Mucosa of descending colon (tissue), 3 donors: Measurements from ENCODE around the gene COL24A1. TPM values are rescaled to one million over a fixed set of nuclear protein-coding genes. Genes with fewer than 3 reads are reported as not detected.

Source experiments
- ATAC-seq: fragments of 200-7000 bp; cut with Tn5 transposase; one replicate; pipeline ENCODE4 v1.9.1; 2020; ENCODE audit warnings: mild to moderate bottlenecking, moderate library complexity
- DNase-seq, 3 donors: peaks; one replicate each; pipeline ENCODE4 v3.0.0-alpha.2; 2020
- H3K36me3 ChIP-seq: fragments of 200-600 bp; one replicate; pipeline ENCODE4 v1.8.0; 2021; ENCODE audit warnings: low read depth, mild to moderate bottlenecking
- H3K4me1 ChIP-seq: fragments of 200-600 bp; one replicate; pipeline ENCODE4 v1.8.0; 2021; ENCODE audit warnings: low read depth, mild to moderate bottlenecking
- H3K4me3 ChIP-seq: fragments of 200-600 bp; one replicate; pipeline ENCODE4 v1.8.0; 2021; ENCODE audit warnings: mild to moderate bottlenecking
- H3K9me3 ChIP-seq: fragments of 200-600 bp; one replicate; pipeline ENCODE4 v1.8.0; 2021; ENCODE audit warnings: mild to moderate bottlenecking
- intact Hi-C, 2 donors: fragments of 100-400 bp; cut with DNase I in 1 of 2; cut with micrococcal nuclease in 1 of 2; formaldehyde crosslinking; loops; one replicate each; pipeline versions ENCODE4 v1.11.0 to v1.11.1; 2022; cut with DNase I, micrococcal nuclease
- total RNA-seq, 3 donors: library from RNA; stranded (reverse); fragmentation: NEBNext Ultra II Directional in 2 of 3; extraction: Animal tissue kit (Norgen Biotek cat#: 25700) in 2 of 3; gene quantifications; one replicate each; pipeline versions ENCODE4 v1.2.1 to v1.2.4, GENCODE V29; 2021 to 2023
- TF ChIP-seq, protein P1 (sequence below): fragments of 200-600 bp; IDR thresholded peaks from one replicate; pipeline ENCODE4 v1.8.0; 2022; ENCODE audit warnings: antibody characterized with exemption, mild to moderate bottlenecking
- donor health status: DM: no; HTN: no; CAD: no; lungs with moderate emphysema.
- donor health status: DM: no; HTN: no; CAD: no.
- donor health status: DM: no; HTN: yes; CAD: no.

Gene COL24A1
- total RNA-seq, 3 donors from 2014 or later = 0.41 to 6.2 (median 1.1) TPM

DNA sequence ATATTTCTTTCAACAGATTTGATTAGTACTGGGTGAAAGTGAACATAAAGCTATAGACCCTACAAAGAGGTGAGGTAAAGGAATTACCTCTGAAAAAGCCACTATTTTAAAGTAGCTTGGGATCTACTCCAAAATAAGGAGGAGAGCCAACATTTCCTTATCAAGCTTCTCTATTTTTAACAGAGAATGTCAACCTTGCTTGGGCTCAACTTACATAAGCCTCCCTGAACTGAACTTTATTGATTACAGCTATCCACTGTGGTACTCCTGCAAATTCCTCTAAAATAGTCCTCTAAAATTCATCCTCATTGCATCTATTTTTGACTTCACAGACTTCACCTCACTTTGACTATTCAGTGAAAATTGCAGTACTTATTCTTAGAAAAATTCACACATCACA lies 458.7 kb downstream of the COL24A1 start:
- H3K4me3 ChIP-seq = no peak overlapping the region
- no peaks in the 10 kb centered on the region for H3K36me3 ChIP-seq
- H3K4me1 ChIP-seq = no peaks in the 10 kb centered on the region
- no peak for DNase-seq
- no peaks in the 10 kb centered on the region for H3K9me3 ChIP-seq
- no peak for ATAC-seq
- intact Hi-C loops = loop anchor here in 1 of 2 donors (10.0 kb wide), 1 partner anchor 393 kb away; no protein-coding TSS in a partner anchor
- TF ChIP-seq, protein P1, sequence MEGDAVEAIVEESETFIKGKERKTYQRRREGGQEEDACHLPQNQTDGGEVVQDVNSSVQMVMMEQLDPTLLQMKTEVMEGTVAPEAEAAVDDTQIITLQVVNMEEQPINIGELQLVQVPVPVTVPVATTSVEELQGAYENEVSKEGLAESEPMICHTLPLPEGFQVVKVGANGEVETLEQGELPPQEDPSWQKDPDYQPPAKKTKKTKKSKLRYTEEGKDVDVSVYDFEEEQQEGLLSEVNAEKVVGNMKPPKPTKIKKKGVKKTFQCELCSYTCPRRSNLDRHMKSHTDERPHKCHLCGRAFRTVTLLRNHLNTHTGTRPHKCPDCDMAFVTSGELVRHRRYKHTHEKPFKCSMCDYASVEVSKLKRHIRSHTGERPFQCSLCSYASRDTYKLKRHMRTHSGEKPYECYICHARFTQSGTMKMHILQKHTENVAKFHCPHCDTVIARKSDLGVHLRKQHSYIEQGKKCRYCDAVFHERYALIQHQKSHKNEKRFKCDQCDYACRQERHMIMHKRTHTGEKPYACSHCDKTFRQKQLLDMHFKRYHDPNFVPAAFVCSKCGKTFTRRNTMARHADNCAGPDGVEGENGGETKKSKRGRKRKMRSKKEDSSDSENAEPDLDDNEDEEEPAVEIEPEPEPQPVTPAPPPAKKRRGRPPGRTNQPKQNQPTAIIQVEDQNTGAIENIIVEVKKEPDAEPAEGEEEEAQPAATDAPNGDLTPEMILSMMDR = no peak

DNA sequence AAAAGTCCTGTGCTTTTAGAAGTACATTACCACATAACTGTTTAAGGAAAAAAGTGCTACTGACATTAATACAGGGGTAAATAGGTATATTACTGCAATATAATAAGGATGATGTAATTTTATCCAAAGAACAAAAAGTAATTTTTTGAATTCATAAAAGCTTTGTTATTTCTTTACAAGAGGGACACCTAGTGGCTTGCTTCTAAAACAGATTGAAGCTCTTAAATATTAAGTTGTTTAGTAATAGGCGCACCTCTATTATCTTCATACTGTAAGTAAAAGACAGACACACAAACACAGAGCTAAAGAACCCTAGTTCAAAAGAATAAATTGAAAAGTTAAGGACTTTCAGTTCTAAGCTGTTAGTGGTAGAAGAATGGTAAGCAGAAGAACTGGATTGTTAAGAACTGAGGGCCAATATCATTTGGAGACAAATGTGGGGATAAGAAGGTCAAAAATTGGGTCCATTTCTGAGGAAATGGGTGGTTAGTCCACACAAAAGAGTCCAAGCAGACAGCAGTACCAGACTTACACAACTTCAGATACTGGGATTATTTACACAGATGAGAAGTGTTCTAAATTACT lies 463.8 kb downstream of the COL24A1 start:
- intact Hi-C loops = loop anchor here in 1 of 2 donors (10.0 kb wide), 1 partner anchor 388 kb away; no protein-coding TSS in a partner anchor
- H3K9me3 ChIP-seq = no peaks in the 10 kb centered on the region
- TF ChIP-seq, protein P1 = no peak
- H3K4me1 ChIP-seq = no peaks in the 10 kb centered on the region
- no peak for DNase-seq
- H3K36me3 ChIP-seq = no peaks in the 10 kb centered on the region
- ATAC-seq = no peak
- no peak overlapping the region for H3K4me3 ChIP-seq

DNA sequence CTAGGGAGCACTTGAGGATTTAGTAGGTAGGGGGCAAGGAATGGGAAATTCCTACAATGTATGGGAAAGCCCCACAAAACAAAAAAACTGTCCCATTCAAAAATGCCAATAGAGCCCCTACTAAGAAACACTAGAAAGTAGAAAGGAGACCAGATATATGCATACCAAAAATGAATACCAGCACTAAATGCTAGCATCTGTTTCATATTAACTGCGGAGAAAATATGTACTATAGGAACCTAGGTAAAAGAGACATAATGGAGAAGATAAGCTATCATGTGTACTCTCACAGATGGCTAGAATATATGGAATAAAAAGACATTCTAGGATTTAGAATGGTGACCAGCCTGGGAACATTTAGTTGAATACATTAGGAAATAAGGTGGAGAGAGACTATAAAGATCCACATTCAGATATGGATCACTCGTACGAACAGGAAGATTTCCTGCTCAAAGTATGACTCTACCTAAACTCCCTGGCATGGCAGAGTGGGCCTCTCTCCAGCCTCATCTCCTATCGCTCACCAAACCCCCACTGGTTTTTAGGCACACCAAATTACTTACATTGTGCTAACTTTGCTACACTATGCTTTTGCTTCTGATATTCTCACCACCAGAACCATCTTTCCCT lies 466.7 kb downstream of the COL24A1 start:
- Histone ChIP-seq H3K4me1 (no peaks in the 10 kb centered on the region), H3K4me3 (no peak overlapping the region), H3K9me3 (no peaks in the 10 kb centered on the region), H3K36me3 (no peaks in the 10 kb centered on the region)
- TF ChIP-seq, protein P1 = no peak
- ATAC-seq (peak; percentile 44), DNase-seq (no peak)
- intact Hi-C loops = loop anchor here in 1 of 2 donors (10.0 kb wide), 1 partner anchor 385 kb away; no protein-coding TSS in a partner anchor

DNA sequence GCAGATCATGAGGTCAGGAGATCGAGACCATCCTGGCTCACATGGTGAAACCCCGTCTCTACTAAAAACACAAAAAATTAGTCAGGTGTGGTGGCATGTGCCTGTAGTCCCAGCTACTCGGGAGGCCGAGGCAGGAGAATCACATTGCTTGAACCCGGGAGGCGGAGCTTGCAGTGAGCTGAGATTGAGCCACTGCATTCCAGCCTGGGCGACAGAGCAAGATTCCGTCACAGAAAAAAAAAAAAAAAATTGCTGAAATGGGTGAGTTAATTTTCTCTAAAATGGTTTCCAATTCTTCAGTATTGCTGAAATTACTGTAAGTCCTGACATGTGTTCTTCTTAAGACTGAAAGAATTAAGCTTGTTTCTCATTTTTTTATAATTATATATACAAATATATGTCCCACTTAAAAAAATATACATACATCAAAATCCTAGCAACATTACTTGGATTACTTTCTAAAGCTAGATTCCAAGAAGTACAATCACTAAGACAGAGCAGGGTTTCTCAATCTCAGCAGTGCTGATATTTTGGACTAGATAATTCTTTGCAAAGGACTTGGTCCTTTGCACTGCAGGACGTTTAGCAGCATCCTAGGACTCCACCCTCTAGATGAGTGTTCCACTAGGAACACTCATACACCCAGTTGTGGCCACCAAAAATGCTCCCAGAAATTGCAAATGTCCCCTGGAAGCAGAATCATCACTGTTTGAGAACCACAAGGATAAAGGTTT lies 473.1 kb downstream of the COL24A1 start:
- no peaks in the 10 kb centered on the region for H3K36me3 ChIP-seq
- intact Hi-C loops = no loop called here
- no peak for ATAC-seq
- H3K4me3 ChIP-seq = no peak overlapping the region
- TF ChIP-seq, protein P1 = no peak
- DNase-seq = no peak
- no peaks in the 10 kb centered on the region for H3K4me1 ChIP-seq
- no peaks in the 10 kb centered on the region for H3K9me3 ChIP-seq

DNA sequence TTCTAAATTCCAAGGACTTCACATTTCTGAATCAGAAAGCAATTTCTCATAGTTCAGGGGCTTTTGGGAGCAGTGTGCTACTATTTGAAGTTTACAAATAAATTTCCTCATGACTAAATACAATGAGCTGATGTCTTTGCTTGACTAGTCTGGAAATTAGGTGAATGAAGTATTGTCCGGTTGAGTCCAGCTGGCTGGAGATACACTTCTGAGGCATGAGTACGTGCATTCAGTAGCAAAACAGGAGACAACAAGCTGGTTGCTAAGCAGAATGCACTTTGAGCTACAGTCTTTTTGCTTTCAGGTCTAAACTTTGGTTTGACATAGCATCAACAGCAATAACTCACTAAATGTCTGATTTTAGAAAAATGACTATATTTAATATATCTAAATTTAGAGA lies 475.5 kb downstream of the COL24A1 start:
- TF ChIP-seq, protein P1 = no peak
- intact Hi-C loops = no loop called here
- Histone ChIP-seq H3K36me3 (no peaks in the 10 kb centered on the region), H3K9me3 (no peaks in the 10 kb centered on the region), H3K4me1 (no peaks in the 10 kb centered on the region), H3K4me3 (no peak overlapping the region)
- ATAC-seq (no peak), DNase-seq (no peak)

Other genes starting within 250 kb of the COL24A1 start
- 10 to 100 TPM; 23.1 to 41.9 (median 40.8) TPM for gene ODF2L, start 239.6 kb upstream of the COL24A1 start, total RNA-seq